CD4-positive, alpha-beta T cell treated with Interleukin-15 for 4 hours (primary cell): ENCODE results near the gene FMNL2.

Experiments
- DNase-seq: peaks from one replicate; pipeline ENCODE4 v3.0.0-alpha.2; 2020; ENCODE audit warnings: low spot score

The FMNL2 gene

GRCh38 chr2:152426801-152427200, 91.8 kb downstream of the FMNL2 start:
- DNase-seq = no peak

DNA sequence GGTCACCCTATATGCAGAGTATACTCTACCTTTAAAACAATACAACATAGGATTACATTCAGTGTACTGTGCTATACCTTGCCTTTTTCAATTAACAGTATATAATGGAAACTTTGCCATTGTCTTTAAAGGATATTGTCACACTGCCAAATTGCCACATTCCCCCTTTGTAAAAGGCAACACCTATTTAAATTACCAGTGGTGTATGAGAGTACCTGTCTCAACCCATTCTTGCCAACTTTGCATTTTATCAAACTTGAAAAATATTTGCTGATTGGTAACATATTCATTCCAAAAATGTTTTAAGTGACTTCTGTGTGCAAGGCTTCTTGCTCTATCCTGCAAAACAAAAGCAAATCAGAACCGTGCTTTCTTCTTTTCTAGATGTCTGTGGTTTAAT, 92.9 kb downstream of the FMNL2 start:
- DNase-seq = no peak

DNA sequence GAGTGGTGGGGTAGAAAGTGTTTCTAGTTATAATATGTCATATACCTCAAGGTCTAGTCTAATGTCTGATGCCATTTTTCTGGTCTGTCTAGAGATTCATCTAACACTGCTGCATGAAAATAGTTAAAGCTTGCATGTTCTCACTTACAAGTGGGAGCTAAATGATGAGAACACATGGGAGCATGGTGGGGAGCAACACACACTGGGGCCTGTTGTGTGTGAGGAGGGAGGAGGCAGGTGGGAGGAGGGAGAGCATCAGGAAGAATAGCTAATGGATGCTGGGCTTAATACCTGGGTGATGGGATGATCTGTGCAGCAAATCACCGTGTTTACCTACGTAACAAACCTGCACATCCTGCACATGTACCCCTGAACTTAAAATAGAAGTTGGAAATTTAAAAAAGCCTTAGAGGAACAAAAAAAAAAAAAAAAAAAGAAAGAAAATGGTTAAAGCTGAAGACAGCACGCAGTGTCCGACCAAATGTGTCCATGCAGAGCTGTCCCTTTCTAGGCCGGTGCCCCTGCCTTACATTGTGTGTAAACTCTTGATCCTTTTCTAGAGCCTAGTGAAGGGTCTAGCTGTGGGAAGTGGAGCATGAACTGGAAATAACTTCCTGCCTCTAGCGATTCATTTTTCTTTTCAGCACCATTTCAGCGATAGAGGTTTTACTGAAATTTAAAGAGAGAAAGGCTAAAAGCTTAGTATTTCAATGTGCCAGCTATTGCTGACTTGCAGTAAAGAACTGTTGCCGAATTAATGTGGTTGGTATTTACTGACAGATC, 94.0 kb downstream of the FMNL2 start:
- DNase-seq = no peak

GRCh38 chr2:152430876-152431275, 95.9 kb downstream of the FMNL2 start:
- no peak for DNase-seq

DNA sequence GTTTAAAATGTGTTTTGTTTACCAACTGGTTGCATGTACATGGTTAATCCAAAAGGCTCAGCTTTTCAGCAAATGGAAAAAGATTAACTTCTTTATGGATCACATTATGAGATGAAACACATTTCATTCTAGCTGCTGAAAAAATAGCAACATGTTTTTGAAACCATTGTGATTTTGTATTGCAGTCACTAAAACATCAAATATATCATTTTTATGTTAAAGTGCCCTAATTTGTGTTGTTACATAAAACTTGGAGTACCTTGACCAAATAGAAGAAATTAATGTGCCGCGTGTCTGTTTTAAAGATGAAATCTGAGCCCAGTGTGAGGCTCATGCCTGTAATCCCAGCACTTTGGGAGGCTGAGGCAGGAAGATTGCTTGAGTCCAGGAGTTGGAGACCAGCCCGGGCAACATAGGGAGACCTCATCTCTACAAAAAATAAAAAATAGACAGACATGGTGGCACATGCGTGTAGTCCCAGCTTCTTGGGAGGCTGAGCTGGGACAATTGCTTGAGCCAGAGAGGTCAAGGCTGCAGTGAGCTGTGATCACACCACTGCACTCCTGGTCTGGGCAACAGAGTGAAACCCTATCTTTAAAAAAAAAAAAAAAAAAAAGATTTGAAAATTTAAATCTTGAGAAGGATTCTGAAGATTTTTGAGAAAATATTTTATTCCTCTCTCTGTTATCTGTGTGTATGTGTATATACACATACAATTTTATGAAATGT, 96.6 kb downstream of the FMNL2 start:
- DNase-seq = no peak

DNA sequence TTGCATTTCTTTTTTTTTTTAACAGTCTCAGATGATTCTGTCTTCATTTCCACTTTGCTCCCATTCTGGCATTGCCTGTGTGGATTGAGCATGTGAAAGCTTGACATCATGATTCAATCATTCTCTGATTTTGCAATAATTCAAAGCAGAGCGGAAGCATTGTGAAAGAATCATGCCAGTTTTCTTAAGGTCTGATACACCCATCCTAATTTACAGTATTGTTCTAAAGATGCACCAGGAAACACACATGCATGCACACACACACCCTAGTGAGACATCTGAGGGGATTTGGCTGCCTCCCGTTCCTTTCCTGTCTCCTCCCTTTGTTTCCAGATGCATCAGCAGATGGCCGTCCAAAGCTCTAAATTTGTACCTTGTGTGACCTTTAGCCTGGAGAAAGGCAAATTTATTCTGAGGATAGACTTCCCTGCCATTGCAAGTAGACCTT, 97.3 kb downstream of the FMNL2 start:
- no peak for DNase-seq

DNA sequence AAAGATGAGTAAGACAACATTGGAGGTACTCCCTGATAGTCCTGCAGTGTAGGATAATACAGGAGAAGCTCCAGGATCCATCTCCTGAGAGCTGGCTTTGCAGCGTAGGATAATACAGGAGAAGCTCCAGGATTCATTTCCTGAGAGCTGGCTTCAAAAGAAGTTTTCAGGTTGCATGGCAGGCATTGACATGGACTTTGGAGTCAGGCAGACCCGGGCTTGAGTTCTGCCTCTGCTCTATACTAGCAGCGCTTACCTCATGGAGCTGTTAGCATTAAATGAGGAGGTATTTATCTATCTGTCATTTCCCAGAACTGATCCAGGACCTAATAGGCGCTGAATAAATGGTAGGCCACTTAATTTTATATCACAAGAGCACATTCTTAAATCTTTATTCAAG, 97.8 kb downstream of the FMNL2 start:
- DNase-seq = no peak

- no peak for DNase-seq
These were observed 98.3 kb downstream of the FMNL2 start for GRCh38 chr2:152433289-152433688.

- no peak for DNase-seq
These were observed 98.8 kb downstream of the FMNL2 start for GRCh38 chr2:152433791-152434190.

DNA sequence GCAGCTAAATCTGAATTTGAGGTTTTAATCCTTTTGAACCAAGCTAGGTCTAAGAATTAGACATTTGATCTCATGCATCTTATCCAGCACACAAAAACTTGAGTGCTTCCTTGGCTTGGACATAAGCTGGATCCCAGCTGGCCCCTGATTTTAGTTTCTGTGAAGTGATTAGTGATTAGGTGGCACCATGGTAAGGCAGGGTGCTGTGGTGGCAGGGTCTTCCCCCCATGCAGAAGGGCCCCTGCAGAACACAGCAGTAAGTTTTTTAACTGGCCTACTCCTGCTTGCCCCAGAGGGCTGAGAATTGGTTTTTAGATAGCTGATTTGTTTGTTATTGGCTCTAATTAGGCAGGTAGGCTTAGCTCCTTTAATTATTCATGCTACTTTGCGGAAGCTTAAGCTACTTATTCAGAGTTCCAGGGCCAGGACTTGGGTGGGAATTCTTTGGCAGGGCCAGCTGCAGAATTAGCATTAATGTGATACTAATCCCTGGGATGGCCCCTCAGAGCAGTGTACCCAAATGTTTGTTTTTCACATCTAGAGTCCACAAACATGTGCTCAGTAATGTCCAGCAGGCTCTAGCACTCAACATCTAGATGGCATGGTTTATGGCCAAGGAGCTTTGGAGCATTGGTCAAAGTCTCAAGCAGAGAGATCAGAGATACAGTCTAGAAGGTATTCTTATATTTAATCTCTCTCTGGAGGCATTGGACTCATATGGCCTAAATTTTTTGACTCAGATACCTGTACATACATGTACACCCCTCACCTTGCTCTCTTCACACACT, 99.6 kb downstream of the FMNL2 start:
- no peak for DNase-seq

GRCh38 chr2:152436148-152436547, 101.2 kb downstream of the FMNL2 start:
- DNase-seq = no peak

GRCh38 chr2:152437276-152438108, 102.5 kb downstream of the FMNL2 start:
- no peak for DNase-seq

DNA sequence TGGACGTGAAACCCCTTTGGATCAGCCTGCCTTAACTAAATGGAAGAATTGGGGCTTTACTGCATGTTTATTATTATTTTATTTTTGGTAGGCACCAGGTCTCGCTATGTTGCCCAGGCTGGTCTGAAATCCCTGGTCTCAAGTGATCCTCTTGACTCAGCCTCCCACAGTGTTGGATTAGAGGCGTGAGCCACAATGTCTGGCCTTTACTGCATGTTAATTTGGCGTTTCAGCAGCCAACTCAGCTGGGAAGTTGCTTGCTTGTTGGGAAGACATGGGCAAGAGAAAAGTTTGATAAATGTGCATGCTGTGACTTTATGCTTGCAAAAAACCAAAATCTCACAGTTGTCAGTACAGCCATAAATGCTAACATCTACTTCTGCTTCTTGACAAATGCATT, 105.1 kb downstream of the FMNL2 start:
- no peak for DNase-seq

GRCh38 chr2:152440460-152440859, 105.5 kb downstream of the FMNL2 start:
- no peak for DNase-seq

- DNase-seq = no peak
These were observed 107.0 kb downstream of the FMNL2 start for GRCh38 chr2:152441961-152442360.

GRCh38 chr2:152443771-152444170, 108.8 kb downstream of the FMNL2 start:
- DNase-seq = no peak

- no peak for DNase-seq
These were observed 109.5 kb downstream of the FMNL2 start for GRCh38 chr2:152444448-152444847.

- DNase-seq = no peak
These were observed 110.4 kb downstream of the FMNL2 start for GRCh38 chr2:152445375-152445774.

GRCh38 chr2:152445791-152446201, 110.8 kb downstream of the FMNL2 start:
- no peak for DNase-seq

GRCh38 chr2:152446213-152446612, 111.2 kb downstream of the FMNL2 start:
- no peak for DNase-seq

DNA sequence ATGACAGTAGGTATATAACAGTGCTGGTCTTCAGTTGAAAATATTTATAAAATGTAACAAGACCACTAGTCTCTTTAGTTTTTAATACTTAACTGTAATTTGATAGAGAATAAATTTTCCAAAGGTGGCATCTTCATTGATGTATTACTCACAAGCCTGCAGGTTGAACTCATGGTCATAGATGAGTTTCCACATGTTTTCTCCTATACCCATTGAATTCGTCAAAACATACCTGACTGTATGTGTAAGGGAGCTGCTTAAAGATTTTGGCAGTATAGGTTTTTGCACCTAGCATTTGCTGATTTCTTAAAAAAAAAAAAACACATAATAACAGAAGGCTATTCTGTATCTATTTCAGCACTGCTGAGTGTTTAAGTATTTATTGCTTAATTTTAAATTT, 112.9 kb downstream of the FMNL2 start:
- DNase-seq = no peak

- no peak for DNase-seq
These were observed 113.6 kb downstream of the FMNL2 start for GRCh38 chr2:152448606-152449005.
